Osteoblast (primary cell): ENCODE measurements around the gene FBXO28. TPM values are rescaled to one million over a fixed set of nuclear protein-coding genes. Genes with fewer than 3 reads are reported as not detected.

Experiments used
- DNase-seq: peaks from one replicate; pipeline ENCODE4 v3.0.0; 2011; ENCODE audit warnings: low spot score, mixed read lengths; ENCODE audit not compliant: insufficient read length; ENCODE audit errors: missing footprints
- H2AFZ ChIP-seq: 2 replicates; pipeline ENCODE4 v1.6.0; 2011; ENCODE audit warnings: mild to moderate bottlenecking, low read length
- H3K27ac ChIP-seq: 2 replicates; pipeline ENCODE4 v1.5.1; 2011; ENCODE audit warnings: mild to moderate bottlenecking, low read depth, low read length, moderate library complexity
- H3K27me3 ChIP-seq: 2 replicates; pipeline ENCODE4 v1.6.0; 2012; ENCODE audit warnings: mild to moderate bottlenecking, control low read depth, inconsistent platforms, low read length, moderate library complexity; ENCODE audit not compliant: insufficient read depth
- H3K36me3 ChIP-seq: 2 replicates; pipeline ENCODE4 v1.5.1; 2011; ENCODE audit warnings: mild to moderate bottlenecking, low read length, control low read depth, moderate library complexity; ENCODE audit not compliant: insufficient read depth
- H3K4me1 ChIP-seq: 2 replicates; pipeline ENCODE4 v1.5.1; 2011; ENCODE audit warnings: mild to moderate bottlenecking, low read length, control low read depth, moderate library complexity; ENCODE audit not compliant: insufficient read depth
- H3K4me2 ChIP-seq: 2 replicates; pipeline ENCODE4 v1.6.0; 2011; ENCODE audit warnings: mild to moderate bottlenecking, low read length; ENCODE audit not compliant: insufficient read depth
- H3K4me3 ChIP-seq: fragments of 200-600 bp; sonication (generic); 3 replicates; pipeline ENCODE4 v1.5.1; 2012; ENCODE audit warnings: mild to moderate bottlenecking, low read length, inconsistent platforms; ENCODE audit not compliant: insufficient read depth
- H3K79me2 ChIP-seq: 2 replicates; pipeline ENCODE4 v1.6.0; 2012; ENCODE audit warnings: mild to moderate bottlenecking, low read length, control low read depth, inconsistent platforms; ENCODE audit not compliant: insufficient read depth
- H3K9me3 ChIP-seq: 2 replicates; pipeline ENCODE4 v1.5.1; 2011; ENCODE audit warnings: low read depth, low read length, control low read depth
- H4K20me1 ChIP-seq: 2 replicates; pipeline ENCODE4 v1.6.0; 2012; ENCODE audit warnings: mild to moderate bottlenecking, low read length, control low read depth; ENCODE audit not compliant: insufficient read depth
- total RNA-seq: library from RNA; depleted of rRNA; stranded (reverse); fragments of >200 nt; gene quantifications from 2 replicates; pipeline ENCODE4 v1.2.3, GENCODE V29; 2012
- TF ChIP-seq, protein P1 (sequence below): IDR thresholded peaks from 2 replicates; pipeline ENCODE4 v1.5.1; 2011; ENCODE audit warnings: mild to moderate bottlenecking, low read depth, low read length, moderate library complexity; ENCODE audit errors: extremely low read depth

FBXO28 gene
- total RNA-seq, 1 donor = 35.5 TPM

DNA sequence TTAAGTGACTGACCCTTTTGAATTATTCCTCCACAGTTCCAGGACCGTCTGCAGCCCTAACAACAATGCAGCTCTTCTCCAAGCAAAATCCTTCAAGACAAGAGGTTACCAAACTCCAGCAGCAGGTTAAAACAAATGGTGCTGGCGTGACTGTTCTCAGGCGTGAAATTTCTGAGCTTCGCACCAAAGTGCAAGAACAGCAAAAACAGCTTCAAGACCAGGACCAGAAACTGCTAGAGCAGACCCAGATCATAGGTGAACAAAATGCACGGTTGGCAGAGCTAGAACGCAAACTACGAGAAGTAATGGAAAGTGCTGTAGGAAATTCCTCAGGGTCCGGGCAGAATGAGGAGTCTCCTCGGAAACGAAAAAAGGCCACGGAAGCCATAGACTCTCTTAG lies 43.4 kb downstream of the FBXO28 start:
- Histone ChIP-seq H3K4me3 (no peak overlapping the region), H4K20me1 (no peaks in the 10 kb centered on the region), H2AFZ (no peak overlapping the region), H3K36me3 (peaks cover 32% of the 10 kb centered on the region), H3K27ac (no peak overlapping the region), H3K9me3 (no peaks in the 10 kb centered on the region), H3K4me1 (no peaks in the 10 kb centered on the region), H3K79me2 (no peaks in the 10 kb centered on the region), H3K4me2 (no peak overlapping the region), H3K27me3 (no peaks in the 10 kb centered on the region)
- TF ChIP-seq, protein P1, sequence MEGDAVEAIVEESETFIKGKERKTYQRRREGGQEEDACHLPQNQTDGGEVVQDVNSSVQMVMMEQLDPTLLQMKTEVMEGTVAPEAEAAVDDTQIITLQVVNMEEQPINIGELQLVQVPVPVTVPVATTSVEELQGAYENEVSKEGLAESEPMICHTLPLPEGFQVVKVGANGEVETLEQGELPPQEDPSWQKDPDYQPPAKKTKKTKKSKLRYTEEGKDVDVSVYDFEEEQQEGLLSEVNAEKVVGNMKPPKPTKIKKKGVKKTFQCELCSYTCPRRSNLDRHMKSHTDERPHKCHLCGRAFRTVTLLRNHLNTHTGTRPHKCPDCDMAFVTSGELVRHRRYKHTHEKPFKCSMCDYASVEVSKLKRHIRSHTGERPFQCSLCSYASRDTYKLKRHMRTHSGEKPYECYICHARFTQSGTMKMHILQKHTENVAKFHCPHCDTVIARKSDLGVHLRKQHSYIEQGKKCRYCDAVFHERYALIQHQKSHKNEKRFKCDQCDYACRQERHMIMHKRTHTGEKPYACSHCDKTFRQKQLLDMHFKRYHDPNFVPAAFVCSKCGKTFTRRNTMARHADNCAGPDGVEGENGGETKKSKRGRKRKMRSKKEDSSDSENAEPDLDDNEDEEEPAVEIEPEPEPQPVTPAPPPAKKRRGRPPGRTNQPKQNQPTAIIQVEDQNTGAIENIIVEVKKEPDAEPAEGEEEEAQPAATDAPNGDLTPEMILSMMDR = no peak
- no peak for DNase-seq

DNA sequence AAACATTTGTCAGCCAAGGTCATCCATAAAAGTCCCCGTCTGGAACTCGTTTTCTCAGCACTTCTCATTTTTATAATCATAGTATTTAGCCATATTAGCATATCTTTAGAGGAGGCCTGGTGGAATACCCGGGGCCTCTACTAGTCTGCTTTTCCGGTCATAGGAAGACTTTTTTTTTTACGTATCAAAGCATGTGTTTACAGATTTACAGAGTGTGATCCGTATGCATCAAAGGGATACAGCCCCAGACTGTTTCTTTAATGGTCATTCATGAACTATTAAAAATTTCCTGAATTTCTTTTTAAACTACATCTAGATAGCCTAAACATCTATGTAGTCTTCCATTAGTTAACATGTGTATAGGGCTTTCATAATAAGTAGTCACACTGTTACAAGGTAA lies 45.6 kb downstream of the FBXO28 start:
- DNase-seq = no peak
- Histone ChIP-seq H3K4me2 (no peak overlapping the region), H3K4me3 (no peak overlapping the region), H3K79me2 (no peaks in the 10 kb centered on the region), H3K9me3 (no peaks in the 10 kb centered on the region), H2AFZ (no peak overlapping the region), H3K36me3 (peaks cover 32% of the 10 kb centered on the region), H4K20me1 (no peaks in the 10 kb centered on the region), H3K27ac (no peak overlapping the region), H3K4me1 (no peaks in the 10 kb centered on the region), H3K27me3 (no peaks in the 10 kb centered on the region)
- TF ChIP-seq, protein P1 = no peak

DNA sequence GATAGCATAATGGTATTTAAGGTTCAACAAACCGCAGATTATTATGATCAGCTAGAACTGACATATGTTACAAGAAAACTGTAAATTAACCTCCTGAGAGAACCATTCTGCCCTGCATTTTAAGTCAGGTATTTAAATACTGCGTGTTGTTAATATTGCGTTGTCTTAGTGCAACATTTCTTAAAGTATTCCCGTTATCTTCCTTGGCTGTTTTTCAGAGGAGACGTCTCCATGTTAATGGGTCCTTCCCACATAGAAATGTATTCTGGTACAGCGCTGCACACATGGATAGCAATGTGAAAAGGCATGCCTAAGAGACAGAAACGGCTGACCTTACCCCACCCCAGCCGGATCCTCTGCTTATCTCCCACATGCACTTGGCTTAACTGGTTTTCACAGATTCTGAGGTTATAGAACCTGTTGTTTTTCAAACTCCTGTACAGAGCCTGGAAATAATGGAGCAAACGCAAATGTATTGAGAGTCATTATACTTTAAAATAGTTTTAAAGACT lies 46.3 kb downstream of the FBXO28 start:
- Histone ChIP-seq H3K27ac (no peak overlapping the region), H3K27me3 (no peaks in the 10 kb centered on the region), H3K4me1 (no peaks in the 10 kb centered on the region), H3K36me3 (peaks cover 32% of the 10 kb centered on the region), H3K4me2 (no peak overlapping the region), H3K9me3 (no peaks in the 10 kb centered on the region), H2AFZ (no peak overlapping the region), H4K20me1 (no peaks in the 10 kb centered on the region), H3K79me2 (no peaks in the 10 kb centered on the region), H3K4me3 (no peak overlapping the region)
- DNase-seq = no peak
- TF ChIP-seq, protein P1 = no peak

DNA sequence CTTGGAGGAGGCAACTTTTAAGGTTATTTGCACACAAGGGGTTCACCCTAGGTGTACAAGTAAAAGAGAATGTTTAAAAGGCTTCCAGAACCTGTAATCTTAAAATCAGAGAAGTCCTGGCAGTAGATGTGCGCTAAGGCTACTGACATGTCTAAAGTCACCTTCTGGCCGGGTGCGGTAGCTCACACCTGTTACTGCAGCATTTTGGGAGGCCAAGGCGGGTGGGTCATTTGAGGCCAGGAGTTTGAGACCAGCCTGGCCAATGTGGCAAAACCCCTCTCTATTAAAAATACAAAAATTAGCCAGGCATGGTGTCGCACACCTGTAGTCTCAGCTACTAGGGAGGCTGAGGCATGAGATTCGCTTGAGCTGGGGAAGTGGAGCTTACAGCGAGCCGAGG lies 48.9 kb downstream of the FBXO28 start:
- Histone ChIP-seq H3K27ac (no peak overlapping the region), H3K4me1 (no peaks in the 10 kb centered on the region), H2AFZ (no peak overlapping the region), H3K27me3 (no peaks in the 10 kb centered on the region), H4K20me1 (no peaks in the 10 kb centered on the region), H3K4me2 (no peak overlapping the region), H3K4me3 (no peak overlapping the region), H3K9me3 (no peaks in the 10 kb centered on the region), H3K79me2 (no peaks in the 10 kb centered on the region), H3K36me3 (peaks cover 24% of the 10 kb centered on the region)
- DNase-seq = no peak
- TF ChIP-seq, protein P1 = no peak
